IPS-18c (cell line): ENCODE data around the gene TMEM62.
"Not testable (repeated sequence)": the region's sequence is repeated elsewhere in the genome, so short reads cannot be mapped to it uniquely, and the experiment has no call there.

Experiments used
- H3K4me3 ChIP-seq: 2 replicates; pipeline ENCODE4 v1.7.0; 2013; ENCODE audit warnings: low read depth, mild to moderate bottlenecking, low read length, moderate library complexity; ENCODE audit not compliant: insufficient read depth
- H3K9me3 ChIP-seq: one replicate; pipeline ENCODE4 v1.6.1; 2013; ENCODE audit warnings: mild to moderate bottlenecking, low read length, moderate library complexity; ENCODE audit not compliant: control insufficient read depth, insufficient read depth

TMEM62 gene

GRCh38 chr15:43213466-43213865 is 80.1 kb downstream of the TMEM62 start:
- Histone ChIP-seq H3K9me3 (peaks cover 2% of the 10 kb centered on the region), H3K4me3 (no peak overlapping the region)

- Histone ChIP-seq H3K4me3 (no peak overlapping the region), H3K9me3 (peaks cover 2% of the 10 kb centered on the region)
Observed at GRCh38 chr15:43214169-43214568, 80.8 kb downstream of the TMEM62 start.

- H3K9me3 ChIP-seq: peaks cover 2% of the 10 kb centered on the region
- H3K4me3 ChIP-seq: no peak overlapping the region
Observed at GRCh38 chr15:43214592-43215295, 81.4 kb downstream of the TMEM62 start.

GRCh38 chr15:43215961-43216360 is 82.6 kb downstream of the TMEM62 start:
- Histone ChIP-seq H3K9me3 (peaks cover 2% of the 10 kb centered on the region), H3K4me3 (no peak overlapping the region)

GRCh38 chr15:43218908-43219706 is 85.7 kb downstream of the TMEM62 start:
- no peak overlapping the region for H3K4me3 ChIP-seq
- H3K9me3 ChIP-seq: no peaks in the 10 kb centered on the region

GRCh38 chr15:43219929-43220928 is 86.8 kb downstream of the TMEM62 start:
- no peaks in the 10 kb centered on the region for H3K9me3 ChIP-seq

GRCh38 chr15:43220991-43221403 is 87.6 kb downstream of the TMEM62 start, which contains the start of gene EPB42:
Gene EPB42, minus strand, starts transcription at chr15:43221018. Its CDS starts 193 bp downstream, at chr15:43220825.
- no peak within 1 kb of the TSS for H3K4me3 ChIP-seq
- H3K9me3 ChIP-seq: no peaks in the 10 kb centered on the region

More at GRCh38 chr15:43219929-43220928, 86.8 kb downstream of the TMEM62 start:
- H3K4me3 ChIP-seq: no peak overlapping the region

- Histone ChIP-seq H3K9me3 (no peaks in the 10 kb centered on the region), H3K4me3 (no peak overlapping the region)
Observed at GRCh38 chr15:43221422-43221821, 88.0 kb downstream of the TMEM62 start.

GRCh38 chr15:43225201-43225949 is 92.0 kb downstream of the TMEM62 start:
- peaks cover 2% of the 10 kb centered on the region for H3K9me3 ChIP-seq
- H3K4me3 ChIP-seq: no peak overlapping the region

- not testable (repeated sequence) for H3K4me3 ChIP-seq, H3K9me3 ChIP-seq
Observed at GRCh38 chr15:43225950-43226255, 92.5 kb downstream of the TMEM62 start.

- peaks cover 2% of the 10 kb centered on the region for H3K9me3 ChIP-seq
- no peak overlapping the region for H3K4me3 ChIP-seq
Observed at GRCh38 chr15:43226436-43227305, 93.3 kb downstream of the TMEM62 start.

GRCh38 chr15:43229977-43230376 is 96.6 kb downstream of the TMEM62 start:
- peaks cover 2% of the 10 kb centered on the region for H3K9me3 ChIP-seq
- no peak overlapping the region for H3K4me3 ChIP-seq

- Histone ChIP-seq H3K4me3 (no peak overlapping the region), H3K9me3 (peaks cover 2% of the 10 kb centered on the region)
Observed at GRCh38 chr15:43230640-43231115, 97.3 kb downstream of the TMEM62 start.

GRCh38 chr15:43232289-43232874 is 99.0 kb downstream of the TMEM62 start:
- no peak overlapping the region for H3K4me3 ChIP-seq

More at GRCh38 chr15:43232289-43232874, 99.0 kb downstream of the TMEM62 start:
- H3K9me3 ChIP-seq: peaks cover 2% of the 10 kb centered on the region
